Left kidney (tissue), 2 donors: ENCODE measurements around the gene DGCR8. TPM values are rescaled to one million over a fixed set of nuclear protein-coding genes. Genes with fewer than 3 reads are reported as not detected.
A peak's percentile ranks its signal among the peaks of the same experiment; 100 is the strongest.

Experiments used
- DNase-seq: peaks from one replicate; pipeline ENCODE4 v3.0.0-alpha.2; 2013
- polyA plus RNA-seq: library from polyadenylated mRNA; unstranded; fragments of 120-200 nt; gene quantifications from one replicate; pipeline ENCODE4 v1.2.1, GENCODE V29; 2013; ENCODE audit not compliant: insufficient read length

Gene DGCR8
- polyA plus RNA-seq, 1 donor, result 58.0 TPM

GRCh38 chr22:20109411-20110358, 29.6 kb downstream of the DGCR8 start:
- no peak for DNase-seq

GRCh38 chr22:20110359-20110985, 30.4 kb downstream of the DGCR8 start:
- DNase-seq, result no peak

GRCh38 chr22:20111045-20111688, 31.1 kb downstream of the DGCR8 start:
- no peak for DNase-seq

GRCh38 chr22:20111689-20112622, 31.9 kb downstream of the DGCR8 start:
- no peak for DNase-seq

- DNase-seq, result no peak
Observed at GRCh38 chr22:20112623-20113511, 32.8 kb downstream of the DGCR8 start.

- no peak for DNase-seq
Observed at GRCh38 chr22:20113551-20114310, 33.7 kb downstream of the DGCR8 start.

- DNase-seq, result no peak
Observed at GRCh38 chr22:20114506-20115475, 34.8 kb downstream of the DGCR8 start.

- DNase-seq, result no peak
Observed at GRCh38 chr22:20115691-20116375, 35.8 kb downstream of the DGCR8 start, which contains the start of gene RANBP1. TSS of gene RANBP1 (plus strand) at chr22:20116104. CDS start at chr22:20116185, 81 bp downstream.

GRCh38 chr22:20116376-20116950, 36.4 kb downstream of the DGCR8 start:
- no peak for DNase-seq

- DNase-seq, result peak; percentile 98
Observed at GRCh38 chr22:20116951-20117632, 37.1 kb downstream of the DGCR8 start, which contains the start of gene TRMT2A. TSS of gene TRMT2A (minus strand) at chr22:20117226. CDS start at chr22:20116906, 320 bp downstream.

- DNase-seq, result no peak
Observed at GRCh38 chr22:20117633-20118299, 37.7 kb downstream of the DGCR8 start.

GRCh38 chr22:20118300-20119020, 38.4 kb downstream of the DGCR8 start:
- DNase-seq, result no peak

GRCh38 chr22:20121856-20122415, 41.9 kb downstream of the DGCR8 start:
- no peak for DNase-seq

GRCh38 chr22:20123366-20124082, 43.5 kb downstream of the DGCR8 start:
- DNase-seq, result no peak
